ENCODE measurements around the gene SIX6.
A peak's percentile ranks its signal among the peaks of the same experiment; 100 is the strongest.

The SIX6 gene

GRCh38 chr14:60509438-60510253 is 700 bp downstream of the SIX6 start:
- Histone ChIP-seq H2BK120ac (ENCODE audit: low read depth, low read length) (peak overlapping the region; percentile 95), H3K18ac (ENCODE audit: low read length) (peak overlapping the region; percentile 89), H3K36me3 (replicated peaks in 1 of 2; ENCODE audit: control insufficient read depth in 2 of 2, insufficient read depth in 2 of 2, low read length in 2 of 2) (no peaks in the 10 kb centered on the region), H3K4me2 (ENCODE audit: insufficient read depth, low read length, poor library complexity, severe bottlenecking) (peak overlapping the region; percentile 87), H2BK15ac (ENCODE audit: low read length) (peak overlapping the region; percentile 78), H2AFZ (ENCODE audit: low read length) (peak overlapping the region; percentile 73), H2BK5ac (ENCODE audit: low read length) (peak overlapping the region; percentile 71), H3K4ac (ENCODE audit: low read length) (peak overlapping the region; percentile 45), H3K27ac (replicated peaks; ENCODE audit: low read length) (no peak overlapping the region), H3K9ac (ENCODE audit: low read depth, low read length, poor library complexity) (peak overlapping the region; percentile 93), H4K8ac (ENCODE audit: low read depth, low read length) (no peak overlapping the region), H3K9me3 (replicated peaks in 1 of 2; ENCODE audit: control insufficient read depth in 2 of 2, insufficient read depth in 1 of 2, low read depth in 1 of 2, low read length in 2 of 2) (no peaks in the 10 kb centered on the region), H3K4me3 (ENCODE audit: low read length in 2 of 2) (peak overlapping the region in 1 of 2 donors; percentile 69), H3K4me1 (ENCODE audit: control insufficient read depth in 2 of 2, insufficient read depth in 1 of 2, low read depth in 1 of 2, low read length in 2 of 2) (peaks cover 4 to 23% of the 10 kb centered on the region in 2 donors), H3K27me3 (ENCODE audit: control insufficient read depth in 3 of 3, insufficient read depth in 3 of 3, low read depth in 1 of 3, low read length in 3 of 3) (peaks cover 47 to 100% (median 77%) of the 10 kb centered on the region in 3 experiments), H2AK5ac (ENCODE audit: low read depth, low read length) (peak overlapping the region; percentile 92), H2BK12ac (ENCODE audit: low read length) (no peak overlapping the region), H4K91ac (ENCODE audit: low read depth, low read length, poor library complexity) (no peak overlapping the region), H3K79me1 (ENCODE audit: low read depth, low read length) (no peaks in the 10 kb centered on the region), H3K23ac (ENCODE audit: low read depth, low read length, poor library complexity) (peak overlapping the region; percentile 59), H3K14ac (ENCODE audit: low read length) (peak overlapping the region; percentile 40)
- DNase-seq (ENCODE audit: low spot score) = peak; percentile 41
- WGBS, 2 donors (ENCODE audit: extremely low coverage in 2 of 2, insufficient read length in 2 of 2, insufficient replicate concordance in 1 of 2) = no CpG with 5 or more reads among the region's 58 CpGs

- peak; percentile 8 for DNase-seq (ENCODE audit: low spot score)
- H3K9ac ChIP-seq (ENCODE audit: low read depth, low read length, poor library complexity) = peak overlapping the region; percentile 50
- no CpG with 5 or more reads among the region's 35 CpGs for WGBS, 2 donors (ENCODE audit: extremely low coverage in 2 of 2, insufficient read length in 2 of 2, insufficient replicate concordance in 1 of 2)
Observed at GRCh38 chr14:60510254-60510950, 1.5 kb downstream of the SIX6 start.

GRCh38 chr14:60510951-60511599 is 2.1 kb downstream of the SIX6 start:
- Histone ChIP-seq H3K4me3 (ENCODE audit: low read length in 2 of 2) (no peak overlapping the region), H3K4me1 (ENCODE audit: control insufficient read depth in 2 of 2, insufficient read depth in 1 of 2, low read depth in 1 of 2, low read length in 2 of 2) (peaks cover 4 to 23% of the 10 kb centered on the region in 2 donors), H3K27ac (replicated peaks; ENCODE audit: low read length) (no peak overlapping the region), H3K79me1 (ENCODE audit: low read depth, low read length) (no peaks in the 10 kb centered on the region), H2BK5ac (ENCODE audit: low read length) (no peak overlapping the region), H3K36me3 (replicated peaks in 1 of 2; ENCODE audit: control insufficient read depth in 2 of 2, insufficient read depth in 2 of 2, low read length in 2 of 2) (no peaks in the 10 kb centered on the region), H3K14ac (ENCODE audit: low read length) (peak overlapping the region; percentile 67), H3K9ac (ENCODE audit: low read depth, low read length, poor library complexity) (no peak overlapping the region), H2BK12ac (ENCODE audit: low read length) (no peak overlapping the region), H4K8ac (ENCODE audit: low read depth, low read length) (peak overlapping the region; percentile 72), H2BK15ac (ENCODE audit: low read length) (peak overlapping the region; percentile 38), H4K91ac (ENCODE audit: low read depth, low read length, poor library complexity) (no peak overlapping the region), H2BK120ac (ENCODE audit: low read depth, low read length) (no peak overlapping the region), H2AFZ (ENCODE audit: low read length) (peak overlapping the region; percentile 38), H3K4ac (ENCODE audit: low read length) (no peak overlapping the region), H3K27me3 (ENCODE audit: control insufficient read depth in 3 of 3, insufficient read depth in 3 of 3, low read depth in 1 of 3, low read length in 3 of 3) (peaks cover 42 to 97% (median 72%) of the 10 kb centered on the region in 3 experiments), H2AK5ac (ENCODE audit: low read depth, low read length) (peak overlapping the region; percentile 19), H3K18ac (ENCODE audit: low read length) (peak overlapping the region; percentile 60), H3K4me2 (ENCODE audit: insufficient read depth, low read length, poor library complexity, severe bottlenecking) (peak overlapping the region; percentile 44), H3K23ac (ENCODE audit: low read depth, low read length, poor library complexity) (no peak overlapping the region), H3K9me3 (replicated peaks in 1 of 2; ENCODE audit: control insufficient read depth in 2 of 2, insufficient read depth in 1 of 2, low read depth in 1 of 2, low read length in 2 of 2) (peaks cover 0 to 2% of the 10 kb centered on the region in 2 donors)
- peak; percentile 51 for DNase-seq (ENCODE audit: low spot score)
- WGBS, 2 donors (ENCODE audit: extremely low coverage in 2 of 2, insufficient read length in 2 of 2, insufficient replicate concordance in 1 of 2) = no CpG with 5 or more reads among the region's 49 CpGs

More at GRCh38 chr14:60510254-60510950, 1.5 kb downstream of the SIX6 start:
- H2AK5ac ChIP-seq (ENCODE audit: low read depth, low read length) = peak overlapping the region; percentile 19
- H3K14ac ChIP-seq (ENCODE audit: low read length) = peak overlapping the region; percentile 67
- H4K91ac ChIP-seq (ENCODE audit: low read depth, low read length, poor library complexity) = no peak overlapping the region
- no peak overlapping the region for H2BK12ac ChIP-seq (ENCODE audit: low read length)
- peak overlapping the region; percentile 38 for H2BK15ac ChIP-seq (ENCODE audit: low read length)
- peaks cover 4 to 23% of the 10 kb centered on the region in 2 donors for H3K4me1 ChIP-seq (ENCODE audit: control insufficient read depth in 2 of 2, insufficient read depth in 1 of 2, low read depth in 1 of 2, low read length in 2 of 2)
- H3K9me3 ChIP-seq (replicated peaks in 1 of 2; ENCODE audit: control insufficient read depth in 2 of 2, insufficient read depth in 1 of 2, low read depth in 1 of 2, low read length in 2 of 2) = no peaks in the 10 kb centered on the region
- no peaks in the 10 kb centered on the region for H3K79me1 ChIP-seq (ENCODE audit: low read depth, low read length)
- H3K18ac ChIP-seq (ENCODE audit: low read length) = peak overlapping the region; percentile 60
- H3K4me3 ChIP-seq (ENCODE audit: low read length in 2 of 2) = peak overlapping the region in 1 of 2 donors; percentile 41
- H3K4ac ChIP-seq (ENCODE audit: low read length) = no peak overlapping the region
- no peak overlapping the region for H2BK120ac ChIP-seq (ENCODE audit: low read depth, low read length)
- no peak overlapping the region for H4K8ac ChIP-seq (ENCODE audit: low read depth, low read length)
- H3K23ac ChIP-seq (ENCODE audit: low read depth, low read length, poor library complexity) = no peak overlapping the region
- peak overlapping the region; percentile 44 for H3K4me2 ChIP-seq (ENCODE audit: insufficient read depth, low read length, poor library complexity, severe bottlenecking)
- H3K27me3 ChIP-seq (ENCODE audit: control insufficient read depth in 3 of 3, insufficient read depth in 3 of 3, low read depth in 1 of 3, low read length in 3 of 3) = peaks cover 47 to 97% (median 77%) of the 10 kb centered on the region in 3 experiments
- H3K27ac ChIP-seq (replicated peaks; ENCODE audit: low read length) = no peak overlapping the region
- peak overlapping the region; percentile 38 for H2AFZ ChIP-seq (ENCODE audit: low read length)
- H2BK5ac ChIP-seq (ENCODE audit: low read length) = no peak overlapping the region
- H3K36me3 ChIP-seq (replicated peaks in 1 of 2; ENCODE audit: control insufficient read depth in 2 of 2, insufficient read depth in 2 of 2, low read length in 2 of 2) = no peaks in the 10 kb centered on the region
